SK-N-SH (cell line): Measurements from ENCODE around the gene ZNF44. TPM values are rescaled to one million over a fixed set of nuclear protein-coding genes. Genes with fewer than 3 reads are reported as not detected.

Source experiments
- CTCF ChIA-PET: fragments of 300-600, 350-600 bp; formaldehyde crosslinking; extraction: SDS; loops from one replicate; lab custom pipeline; 2021; lab: Yijun Ruan, JAX
- POLR2A ChIA-PET: fragments of 350-600 bp; sonication (Branson Sonifier 250); formaldehyde crosslinking; extraction: SDS; loops from one replicate; lab custom pipeline; 2020; ENCODE audit warnings: antibody characterized with exemption, inconsistent platforms; lab: Yijun Ruan, JAX
- DNase-seq: peaks from one replicate; pipeline ENCODE4 v3.0.0; 2012
- H2AFZ ChIP-seq: fragments of 200-600 bp; sonication (generic); 2 replicates; pipeline ENCODE4 v1.8.1; 2016; ENCODE audit warnings: antibody characterized with exemption, mild to moderate bottlenecking, low read depth
- H3F3A ChIP-seq: fragments of 200-600 bp; sonication (generic); replicated peaks from 2 replicates; pipeline ENCODE3; 2016; ENCODE audit warnings: antibody characterized with exemption, mild to moderate bottlenecking; ENCODE audit not compliant: insufficient read depth
- H3K27ac ChIP-seq, 2 experiments: fragments of 200-500 bp in 1 of 2; fragments of 200-600 bp in 1 of 2; sonication (Bioruptor generic) in 1 of 2; sonication (generic), shearing (Covaris generic) in 1 of 2; 2 replicates each; pipeline versions ENCODE4 v1.5.1 to v1.6.1; 2014 to 2016; ENCODE audit warnings: low read depth in 2 of 2, inconsistent platforms in 1 of 2, low read length in 1 of 2, mild to moderate bottlenecking in 1 of 2, mixed read lengths in 1 of 2
- H3K27me3 ChIP-seq: fragments of 200-600 bp; sonication (generic), shearing (Covaris generic); 2 replicates; pipeline ENCODE4 v1.6.1; 2016; ENCODE audit warnings: mixed run types; ENCODE audit not compliant: insufficient read depth
- H3K36me3 ChIP-seq, 2 experiments: fragments of 200-500 bp in 1 of 2; fragments of 200-600 bp in 1 of 2; sonication (Bioruptor generic) in 1 of 2; sonication (generic) in 1 of 2; replicated peaks in 1 of 2; 2 replicates each; pipeline versions ENCODE3 to v1.5.1; 2014 to 2016; ENCODE audit warnings: low read length in 1 of 2, mild to moderate bottlenecking in 1 of 2; ENCODE audit not compliant: insufficient read depth in 2 of 2, control insufficient read depth in 1 of 2
- H3K4me1 ChIP-seq, 2 experiments: fragments of 200-500 bp in 1 of 2; fragments of 200-600 bp in 1 of 2; sonication (Bioruptor generic) in 1 of 2; sonication (generic), shearing (Covaris generic) in 1 of 2; 2 replicates each; pipeline versions ENCODE4 v1.5.1 to v1.6.1; 2014 to 2016; ENCODE audit warnings: low read depth in 1 of 2, low read length in 1 of 2, mixed run types in 1 of 2; ENCODE audit not compliant: insufficient read depth in 2 of 2, control insufficient read depth in 1 of 2
- H3K4me2 ChIP-seq: fragments of 200-600 bp; sonication (generic), shearing (Covaris generic); 2 replicates; pipeline ENCODE4 v1.6.1; 2017; ENCODE audit warnings: mixed run types
- H3K4me3 ChIP-seq, 2 experiments: fragments of 200-500 bp in 1 of 2; fragments of 200-600 bp in 1 of 2; sonication (Bioruptor generic) in 1 of 2; sonication (generic), shearing (Covaris generic) in 1 of 2; 2 replicates each; pipeline versions ENCODE4 v1.5.1 to v1.8.1; 2014 to 2016; ENCODE audit warnings: low read depth in 2 of 2, inconsistent platforms in 1 of 2, low read length in 1 of 2, mild to moderate bottlenecking in 1 of 2, mixed read lengths in 1 of 2, moderate library complexity in 1 of 2
- H3K79me2 ChIP-seq: fragments of 200-600 bp; sonication (generic); 2 replicates; pipeline ENCODE4 v1.8.1; 2017; ENCODE audit warnings: mild to moderate bottlenecking; ENCODE audit not compliant: insufficient read depth
- H3K9ac ChIP-seq: fragments of 200-600 bp; sonication (generic); 2 replicates; pipeline ENCODE4 v1.6.1; 2017; ENCODE audit warnings: mixed run types
- H3K9me2 ChIP-seq: fragments of 200-600 bp; sonication (generic); 2 replicates; pipeline ENCODE4 v1.6.1; 2017; ENCODE audit warnings: mixed run types
- H3K9me3 ChIP-seq: fragments of 200-600 bp; sonication (generic); 2 replicates; pipeline ENCODE4 v1.6.1; 2017; ENCODE audit warnings: mixed run types, mild to moderate bottlenecking, moderate library complexity
- H4K20me1 ChIP-seq: fragments of 200-600 bp; sonication (generic); 2 replicates; pipeline ENCODE4 v1.6.1; 2017; ENCODE audit warnings: mild to moderate bottlenecking, mixed run types; ENCODE audit not compliant: insufficient read depth
- CHD2 ChIP-seq: fragments of 150-350 bp; IDR thresholded peaks from 2 replicates; pipeline ENCODE4 v1.6.1; 2018; ENCODE audit warnings: low read length; ENCODE audit not compliant: partially characterized antibody
- ELF1 ChIP-seq: IDR thresholded peaks from 2 replicates; pipeline ENCODE4 v1.4.0; 2012
- EP300 ChIP-seq, 2 experiments: IDR thresholded peaks; 2 replicates each; pipeline versions ENCODE4 v1.4.0 to v1.6.1; 2012; ENCODE audit warnings: borderline replicate concordance in 1 of 2, low read depth in 1 of 2, low read length in 1 of 2
- EZH2phosphoT487 ChIP-seq: fragments of 200-600 bp; sonication (generic); IDR thresholded peaks from 2 replicates; pipeline ENCODE4 v1.6.1; 2017; ENCODE audit warnings: low read depth, mixed run types, mild to moderate bottlenecking, antibody characterized with exemption, moderate library complexity, borderline replicate concordance
- FOXJ3 ChIP-seq: sonication (generic); formaldehyde crosslinking; IDR thresholded peaks from 2 replicates; pipeline ENCODE4 v1.5.1; 2020; ENCODE audit warnings: mild to moderate bottlenecking, missing genetic modification reagents
- FOXM1 ChIP-seq: IDR thresholded peaks from 2 replicates; pipeline ENCODE4 v1.4.0; 2012; ENCODE audit warnings: low read depth, mild to moderate bottlenecking
- GABPA ChIP-seq: IDR thresholded peaks from 2 replicates; pipeline ENCODE4 v1.4.0; 2012; ENCODE audit warnings: low read depth, mild to moderate bottlenecking
- GATA2 ChIP-seq: sonication (generic); formaldehyde crosslinking; IDR thresholded peaks from 2 replicates; pipeline ENCODE4 v1.5.0; 2020; ENCODE audit warnings: mild to moderate bottlenecking, missing genetic modification reagents
- IRF3 ChIP-seq: fragments of 150-350 bp; IDR thresholded peaks from 2 replicates; pipeline ENCODE4 v1.6.1; 2016; ENCODE audit warnings: mild to moderate bottlenecking, low read depth, low read length
- JUND ChIP-seq: IDR thresholded peaks from 2 replicates; pipeline ENCODE4 v1.4.0; 2012
- MAX ChIP-seq: IDR thresholded peaks from 2 replicates; pipeline ENCODE4 v1.4.0; 2012; ENCODE audit warnings: low read depth
- NFIC ChIP-seq: IDR thresholded peaks from 2 replicates; pipeline ENCODE4 v1.4.0; 2012; ENCODE audit warnings: borderline replicate concordance
- PBX3 ChIP-seq: IDR thresholded peaks from 2 replicates; pipeline ENCODE4; 2012
- POLR2AphosphoS5 ChIP-seq: IDR thresholded peaks from 2 replicates; pipeline ENCODE4 v1.6.1; 2012; ENCODE audit warnings: low read depth, low read length
- RFX5 ChIP-seq: IDR thresholded peaks from 2 replicates; pipeline ENCODE4 v1.6.1; 2012; ENCODE audit warnings: mild to moderate bottlenecking, improper control_type of control experiment, low read length
- SIN3A ChIP-seq: IDR thresholded peaks from 2 replicates; pipeline ENCODE4 v1.6.1; 2012; ENCODE audit warnings: low read depth, mild to moderate bottlenecking, low read length, moderate library complexity, borderline replicate concordance
- SMC3 ChIP-seq: IDR thresholded peaks from 2 replicates; pipeline ENCODE4 v1.6.1; 2012; ENCODE audit warnings: low read depth, low read length, improper control_type of control experiment
- TAF1 ChIP-seq: IDR thresholded peaks from 2 replicates; pipeline ENCODE4 v1.6.1; 2012; ENCODE audit warnings: low read depth, mild to moderate bottlenecking, low read length, moderate library complexity, borderline replicate concordance
- TCF12 ChIP-seq: IDR thresholded peaks from 2 replicates; pipeline ENCODE4 v1.4.0; 2012
- TEAD4 ChIP-seq: IDR thresholded peaks from 2 replicates; pipeline ENCODE4 v1.4.0; 2012; ENCODE audit warnings: mild to moderate bottlenecking, borderline replicate concordance; ENCODE audit not compliant: insufficient read depth
- USF1 ChIP-seq: IDR thresholded peaks from 2 replicates; pipeline ENCODE4 v1.4.0; 2012; ENCODE audit warnings: low read depth, borderline replicate concordance
- YY1 ChIP-seq: IDR thresholded peaks from 2 replicates; pipeline ENCODE4 v1.4.0; 2012; ENCODE audit warnings: low read depth, mild to moderate bottlenecking
- WGBS: methylation state at CpG from one replicate; pipeline ENCODE4 v1.1.6; 2017; ENCODE audit warnings: low lambda C conversion rate; 5-methylcytosine and 5-hydroxymethylcytosine counted together
- polyA plus RNA-seq, 3 experiments: library from polyadenylated mRNA; depleted of rRNA; stranded (reverse); fragments of >200 nt; gene quantifications; 2 replicates each; pipeline ENCODE4 v1.2.3, GENCODE V29; 2012

The ZNF44 gene
- polyA plus RNA-seq, 1 of the 3 experiments (the other 2 are of a cell fraction): 3.6 TPM

GRCh38 chr19:12230751-12231733, 63.6 kb downstream of the ZNF44 start (continued):
- TF ChIP-seq USF1 (no peak), POLR2AphosphoS5 (no peak), NFIC (no peak)

- no peaks in the 10 kb centered on the region for H4K20me1 ChIP-seq
- H3K79me2 ChIP-seq: no peaks in the 10 kb centered on the region
- ChIA-PET CTCF (no interaction called here), POLR2A (no interaction called here)
- WGBS: 8% methylated on average over 2 of the region's 3 CpGs
- H3K27ac ChIP-seq: no peak overlapping the region
- DNase-seq: no peak
- no peak overlapping the region for H3K4me3 ChIP-seq
- no peaks in the 10 kb centered on the region for H3K9me2 ChIP-seq
- no peaks in the 10 kb centered on the region for H3K27me3 ChIP-seq
- no peaks in the 10 kb centered on the region for H3K4me1 ChIP-seq
- no peak for TF ChIP-seq EZH2phosphoT487
- TF ChIP-seq FOXJ3 (CRISPR knock-in tag): no peak
- no peak for TF ChIP-seq MAX
- no peak for TF ChIP-seq FOXM1
- TF ChIP-seq GABPA: no peak
- TF ChIP-seq SMC3: no peak
- no peak for TF ChIP-seq CHD2
- TF ChIP-seq JUND: no peak
- no peak for TF ChIP-seq PBX3
- TF ChIP-seq NFIC: no peak
- no peak for TF ChIP-seq RFX5
- TF ChIP-seq TEAD4: no peak
- TF ChIP-seq, all 33 proteins: peak for 0
- Histone ChIP-seq H3K9me3 (no peaks in the 10 kb centered on the region; the same call in 1 of the 2 replicates), H3F3A (no peaks in the 10 kb centered on the region), H3K9ac (no peak overlapping the region), H2AFZ (no peak overlapping the region), H3K4me2 (no peak overlapping the region), H3K36me3 (no peaks in the 10 kb centered on the region)
These were observed 64.7 kb downstream of the ZNF44 start for GRCh38 chr19:12229990-12230389.

GRCh38 chr19:12224676-12225075, 70.0 kb downstream of the ZNF44 start:
- 58% methylated on average over 6 of the region's 6 CpGs for WGBS
- CTCF ChIA-PET: no interaction called here
- TF ChIP-seq EP300 (IDR thresholded peaks at IDR 0.05; ENCODE audit: borderline replicate concordance in 1 of 2, low read depth in 1 of 2, low read length in 1 of 2) (no peak), RFX5 (no peak), TCF12 (no peak), YY1 (no peak), USF1 (no peak), FOXJ3 (CRISPR knock-in tag) (no peak), MAX (no peak), POLR2AphosphoS5 (no peak), GATA2 (CRISPR knock-in tag) (no peak), TAF1 (no peak), ELF1 (no peak), GABPA (no peak), SIN3A (no peak), IRF3 (no peak)

More at GRCh38 chr19:12224676-12225075, 70.0 kb downstream of the ZNF44 start:
- no peaks in the 10 kb centered on the region; the same call in 1 of the 2 replicates for H3K9me3 ChIP-seq
- H2AFZ ChIP-seq: no peak overlapping the region
- no peak overlapping the region for H3K4me2 ChIP-seq
- no peak overlapping the region for H3K4me3 ChIP-seq
- no peaks in the 10 kb centered on the region for H3K9me2 ChIP-seq
- POLR2A ChIA-PET: no interaction called here
- H3F3A ChIP-seq: no peaks in the 10 kb centered on the region
- H3K4me1 ChIP-seq: no peaks in the 10 kb centered on the region
- no peaks in the 10 kb centered on the region for H3K79me2 ChIP-seq
- H3K27ac ChIP-seq: no peak overlapping the region
- H4K20me1 ChIP-seq: no peaks in the 10 kb centered on the region
- DNase-seq: no peak
- H3K27me3 ChIP-seq: no peaks in the 10 kb centered on the region
- no peak overlapping the region for H3K9ac ChIP-seq
- no peaks in the 10 kb centered on the region for H3K36me3 ChIP-seq
